B cell (primary cell): ENCODE measurements around the gene LYSMD1.

Source experiments
- CTCF ChIP-seq: fragments of 200-600 bp; IDR thresholded peaks from one replicate; pipeline ENCODE4 v1.8.0; 2022; ENCODE audit warnings: antibody characterized with exemption, mild to moderate bottlenecking
- EZH2 ChIP-seq: IDR thresholded peaks from 2 replicates; pipeline ENCODE4 v1.6.1; 2012; ENCODE audit warnings: borderline replicate concordance, low read depth, mild to moderate bottlenecking, moderate library complexity, low read length; ENCODE audit not compliant: insufficient read depth, poor library complexity, severe bottlenecking

DNA sequence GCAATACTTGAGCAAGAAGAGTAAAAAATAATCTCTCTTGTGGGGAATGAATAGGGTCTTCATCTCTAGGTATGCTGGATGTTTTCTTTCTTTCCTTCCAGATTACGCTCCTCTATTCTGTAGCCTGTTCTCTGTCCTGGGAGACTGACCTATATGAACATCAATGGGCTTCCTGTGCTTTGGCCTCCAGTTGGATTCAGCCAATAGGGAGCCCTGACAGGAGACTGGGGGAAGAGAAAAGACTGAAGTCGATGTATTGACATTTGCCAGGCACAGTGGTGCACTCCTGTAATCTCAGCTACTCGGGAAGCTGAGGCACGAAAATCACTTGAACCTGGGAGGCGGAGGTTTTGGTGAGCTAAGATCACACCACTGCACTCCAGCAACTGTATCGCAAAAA is 36.9 kb downstream of the LYSMD1 start:
- TF ChIP-seq EZH2 (no peak), CTCF (no peak)
